GM19468 (cell line): Measurements from ENCODE around the gene CDC45.

Source experiments
- ATAC-seq: cut with Tn5 transposase; IDR thresholded peaks from one replicate; pipeline ENCODE4 v1.9.1; 2021; ENCODE audit warnings: mild to moderate bottlenecking, moderate library complexity, moderate number of reproducible peaks; ENCODE audit not compliant: unreplicated experiment; ENCODE audit errors: extremely low read depth

The CDC45 gene

GRCh38 chr22:19447330-19448075 is 32.2 kb upstream of the CDC45 start, which contains the start of gene C22orf39:
TSS of gene C22orf39 (minus strand) at chr22:19447711. CDS start at chr22:19447688, 23 bp downstream.
- ATAC-seq, result peak; percentile 51

GRCh38 chr22:19448076-19448607 is 31.6 kb upstream of the CDC45 start:
- ATAC-seq, result peak; percentile 4

GRCh38 chr22:19448739-19449421 is 30.8 kb upstream of the CDC45 start:
- ATAC-seq, result no peak

- ATAC-seq, result no peak
Observed at GRCh38 chr22:19449422-19449767, 30.3 kb upstream of the CDC45 start.

- no peak for ATAC-seq
Observed at GRCh38 chr22:19450363-19451175, 29.2 kb upstream of the CDC45 start.

GRCh38 chr22:19451570-19451969 is 28.1 kb upstream of the CDC45 start:
- ATAC-seq, result no peak

GRCh38 chr22:19453718-19454117 is 26.0 kb upstream of the CDC45 start:
- ATAC-seq, result no peak

- ATAC-seq, result no peak
Observed at GRCh38 chr22:19454156-19454555, 25.6 kb upstream of the CDC45 start.

- no peak for ATAC-seq
Observed at GRCh38 chr22:19455033-19455432, 24.7 kb upstream of the CDC45 start.

GRCh38 chr22:19455585-19456370 is 23.9 kb upstream of the CDC45 start:
- ATAC-seq, result no peak

- ATAC-seq, result no peak
Observed at GRCh38 chr22:19456541-19456940, 23.2 kb upstream of the CDC45 start.

- no peak for ATAC-seq
Observed at GRCh38 chr22:19457828-19458428, 21.8 kb upstream of the CDC45 start.

- no peak for ATAC-seq
Observed at GRCh38 chr22:19460036-19460435, 19.7 kb upstream of the CDC45 start.

GRCh38 chr22:19461506-19461905 is 18.2 kb upstream of the CDC45 start:
- no peak for ATAC-seq

- no peak for ATAC-seq
Observed at GRCh38 chr22:19463008-19463407, 16.7 kb upstream of the CDC45 start.

GRCh38 chr22:19463491-19464469 is 15.9 kb upstream of the CDC45 start:
- no peak for ATAC-seq

GRCh38 chr22:19464546-19464945 is 15.2 kb upstream of the CDC45 start:
- ATAC-seq, result no peak

GRCh38 chr22:19464975-19465374 is 14.7 kb upstream of the CDC45 start:
- no peak for ATAC-seq
